Epithelial cell of proximal tubule (primary cell): ENCODE results near the gene TMEM225B. TPM values are rescaled to one million over a fixed set of nuclear protein-coding genes. Genes with fewer than 3 reads are reported as not detected.
A peak's percentile ranks its signal among the peaks of the same experiment; 100 is the strongest.

Source experiments
- DNase-seq: peaks from one replicate; pipeline ENCODE4 v3.0.0-alpha.2; 2011; ENCODE audit warnings: low read depth
- H3K4me3 ChIP-seq: 2 replicates; pipeline ENCODE4 v1.5.1; 2011; ENCODE audit warnings: low read depth, mild to moderate bottlenecking, low read length
- total RNA-seq: library from RNA; depleted of rRNA; stranded (reverse); fragments of >200 nt; gene quantifications from 2 replicates; pipeline ENCODE4 v1.2.3, GENCODE V29; 2015
- TF ChIP-seq, protein P1 (sequence below): conservative IDR thresholded peaks from 2 replicates; pipeline ENCODE4 v1.5.1; 2012; ENCODE audit warnings: low read depth, mild to moderate bottlenecking, low read length

The TMEM225B gene
- total RNA-seq, 1 donor from 2014 or later: 0.17 TPM

- DNase-seq: no peak
- TF ChIP-seq, protein P1, sequence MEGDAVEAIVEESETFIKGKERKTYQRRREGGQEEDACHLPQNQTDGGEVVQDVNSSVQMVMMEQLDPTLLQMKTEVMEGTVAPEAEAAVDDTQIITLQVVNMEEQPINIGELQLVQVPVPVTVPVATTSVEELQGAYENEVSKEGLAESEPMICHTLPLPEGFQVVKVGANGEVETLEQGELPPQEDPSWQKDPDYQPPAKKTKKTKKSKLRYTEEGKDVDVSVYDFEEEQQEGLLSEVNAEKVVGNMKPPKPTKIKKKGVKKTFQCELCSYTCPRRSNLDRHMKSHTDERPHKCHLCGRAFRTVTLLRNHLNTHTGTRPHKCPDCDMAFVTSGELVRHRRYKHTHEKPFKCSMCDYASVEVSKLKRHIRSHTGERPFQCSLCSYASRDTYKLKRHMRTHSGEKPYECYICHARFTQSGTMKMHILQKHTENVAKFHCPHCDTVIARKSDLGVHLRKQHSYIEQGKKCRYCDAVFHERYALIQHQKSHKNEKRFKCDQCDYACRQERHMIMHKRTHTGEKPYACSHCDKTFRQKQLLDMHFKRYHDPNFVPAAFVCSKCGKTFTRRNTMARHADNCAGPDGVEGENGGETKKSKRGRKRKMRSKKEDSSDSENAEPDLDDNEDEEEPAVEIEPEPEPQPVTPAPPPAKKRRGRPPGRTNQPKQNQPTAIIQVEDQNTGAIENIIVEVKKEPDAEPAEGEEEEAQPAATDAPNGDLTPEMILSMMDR: no peak
- peak overlapping the region; percentile 97 for H3K4me3 ChIP-seq
These were observed 40.1 kb upstream of the TMEM225B start for GRCh38 chr7:99557940-99558305.

GRCh38 chr7:99558306-99559174 lies 39.5 kb upstream of the TMEM225B start, which contains the start of gene ZNF655:
Gene ZNF655 (plus strand): TSS chr7:99558642. CDS start chr7:99560560, 1,918 bp downstream.
- no peak for DNase-seq
- peak within 1 kb of the TSS; percentile 97 for H3K4me3 ChIP-seq
- TF ChIP-seq, protein P1: no peak

DNA sequence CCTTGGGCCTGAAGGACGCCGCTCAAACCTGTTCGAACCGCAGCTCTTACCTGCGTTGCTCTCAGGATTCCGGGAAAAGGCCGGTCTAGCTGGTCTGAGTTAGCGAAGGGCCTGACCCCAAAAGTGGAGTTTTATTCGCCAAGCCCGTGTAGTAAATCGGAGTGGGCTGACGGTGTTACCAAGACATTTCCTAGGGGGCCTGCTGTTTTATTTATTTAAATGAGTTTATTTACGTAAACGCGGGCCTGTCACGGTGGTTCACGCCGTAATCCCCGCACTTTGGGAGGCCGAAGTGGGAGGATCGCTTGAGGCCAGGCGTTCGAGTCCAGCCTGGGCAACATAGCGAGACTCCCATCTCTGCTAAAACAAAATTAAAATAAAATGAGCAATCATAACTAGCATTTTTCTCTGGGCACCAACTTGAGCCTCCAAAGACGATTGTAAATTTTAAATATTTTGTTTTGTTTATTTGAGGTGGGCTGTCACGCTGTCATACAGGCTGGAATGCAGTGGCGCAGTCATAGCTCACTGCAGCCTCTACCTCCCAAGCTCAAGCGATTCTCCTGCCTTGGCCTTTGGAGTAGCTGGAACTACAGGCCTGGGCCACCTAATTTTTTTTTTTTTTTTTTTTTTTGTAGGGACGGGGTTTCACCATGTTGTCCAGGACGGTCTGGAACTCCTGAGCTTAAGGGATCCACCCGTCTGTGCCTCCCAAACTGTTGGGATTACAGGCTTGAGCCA lies 38.7 kb upstream of the TMEM225B start:
- TF ChIP-seq, protein P1: no peak
- DNase-seq: no peak
- H3K4me3 ChIP-seq: peak overlapping the region; percentile 97

GRCh38 chr7:99560834-99561736 lies 37.0 kb upstream of the TMEM225B start:
- DNase-seq: no peak
- H3K4me3 ChIP-seq: no peak overlapping the region
- TF ChIP-seq, protein P1: no peak

DNA sequence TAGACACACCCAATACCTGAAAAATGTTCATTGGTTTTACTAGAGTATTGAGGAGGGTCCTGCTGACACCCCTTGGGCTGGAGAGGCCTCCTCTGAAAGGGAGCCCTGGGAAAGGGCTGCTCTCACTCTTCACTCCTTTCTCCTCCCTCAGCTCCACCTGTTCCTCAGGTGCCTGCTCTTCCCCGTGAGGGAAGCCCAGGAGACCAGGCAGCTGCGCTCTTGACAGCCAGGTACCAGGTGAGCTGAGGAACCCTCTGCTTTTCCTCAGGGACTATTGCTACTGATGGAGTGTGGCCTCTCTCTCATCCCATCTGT lies 36.4 kb upstream of the TMEM225B start:
- no peak overlapping the region for H3K4me3 ChIP-seq
- no peak for DNase-seq
- TF ChIP-seq, protein P1: no peak

GRCh38 chr7:99562114-99562784 lies 35.8 kb upstream of the TMEM225B start:
- TF ChIP-seq, protein P1: no peak
- DNase-seq: no peak
- H3K4me3 ChIP-seq: no peak overlapping the region
